Bronchial epithelial cell (primary cell): ENCODE measurements around the gene CD177. TPM values are rescaled to one million over a fixed set of nuclear protein-coding genes. Genes with fewer than 3 reads are reported as not detected.

ENCODE experiments used
- DNase-seq: peaks from one replicate; pipeline ENCODE4 v3.0.0-alpha.2; 2010; ENCODE audit warnings: low read depth
- FAIRE-seq: peaks from 2 replicates; lab custom pipeline; 2011; peaks lifted over from hg19 to GRCh38; lab: Jason Lieb, UNC
- H3K27me3 ChIP-seq: 2 replicates; pipeline ENCODE4 v1.5.1; 2011; ENCODE audit warnings: low read length; ENCODE audit not compliant: control insufficient read depth, insufficient read depth
- H3K36me3 ChIP-seq: 2 replicates; pipeline ENCODE4 v1.5.1; 2011; ENCODE audit warnings: low read length; ENCODE audit not compliant: control insufficient read depth, insufficient read depth
- H3K4me3 ChIP-seq: 2 replicates; pipeline ENCODE4 v1.5.1; 2011; ENCODE audit warnings: mild to moderate bottlenecking, low read depth, low read length, control low read depth
- CTCF ChIP-seq: IDR thresholded peaks from 2 replicates; pipeline ENCODE4 v1.5.1; 2011; ENCODE audit warnings: mild to moderate bottlenecking, moderate library complexity, low read length, control low read depth, inconsistent platforms; ENCODE audit not compliant: insufficient read depth, severe bottlenecking
- total RNA-seq: library from RNA; depleted of rRNA; stranded (reverse); fragments of >200 nt; gene quantifications from 2 replicates; pipeline ENCODE4 v1.2.1, GENCODE V29; 2014

Gene CD177
- total RNA-seq, 1 donor from 2014 or later, result 0.26 TPM

GRCh38 chr19:43310221-43310620 lies 43.3 kb upstream of the CD177 start:
- no peak for TF ChIP-seq CTCF
- Histone ChIP-seq H3K4me3 (no peak overlapping the region), H3K36me3 (no peaks in the 10 kb centered on the region), H3K27me3 (peaks cover 1% of the 10 kb centered on the region)
- DNase-seq (peak; percentile 50), FAIRE-seq (no peak)

DNA sequence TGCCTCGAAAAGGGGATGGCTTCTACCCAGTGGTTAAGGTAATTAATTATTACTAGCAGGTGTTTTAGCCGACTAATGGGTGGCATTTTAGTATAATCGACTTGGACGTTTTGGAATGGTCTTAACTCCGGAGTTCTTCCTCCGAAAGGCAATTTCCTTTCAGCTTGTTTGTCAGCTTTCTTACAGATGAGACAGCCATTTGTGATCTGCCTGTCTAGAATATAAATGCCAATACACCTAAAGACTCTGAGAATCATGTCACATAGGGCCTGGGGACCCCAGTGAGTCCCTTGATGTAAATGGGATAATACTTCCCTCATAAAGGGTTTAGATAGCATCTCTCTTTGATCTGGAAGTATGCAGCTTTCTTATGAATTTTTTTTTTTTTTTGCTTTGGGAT lies 42.2 kb upstream of the CD177 start:
- no peak for FAIRE-seq
- no peak for TF ChIP-seq CTCF

DNA sequence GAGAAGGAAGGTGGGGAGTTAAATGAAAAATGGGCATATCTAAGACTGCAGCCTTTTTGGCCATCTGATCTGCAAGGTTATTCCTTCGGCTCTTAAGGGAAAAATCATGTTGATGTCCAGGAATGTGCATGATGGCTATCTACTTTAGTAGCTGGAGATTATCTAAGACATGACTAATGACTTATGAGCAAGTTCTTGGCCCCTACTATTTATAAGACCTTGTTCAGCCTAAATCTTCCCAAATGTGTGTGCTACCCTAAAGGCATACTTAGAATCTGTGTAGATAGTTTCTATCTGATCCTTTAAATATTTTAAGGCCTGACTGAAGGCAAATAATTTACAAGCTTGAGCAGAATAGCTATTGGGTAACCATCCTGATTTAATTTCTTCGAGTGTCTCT lies 41.8 kb upstream of the CD177 start:
- DNase-seq, result no peak
- no peak for FAIRE-seq
- Histone ChIP-seq H3K27me3 (peaks cover 1% of the 10 kb centered on the region), H3K36me3 (no peaks in the 10 kb centered on the region), H3K4me3 (no peak overlapping the region)
- no peak for TF ChIP-seq CTCF

More for the DNA sequence above, 42.2 kb upstream of the CD177 start:
- Histone ChIP-seq H3K27me3 (peaks cover 1% of the 10 kb centered on the region), H3K4me3 (no peak overlapping the region), H3K36me3 (no peaks in the 10 kb centered on the region)
- DNase-seq, result no peak

DNA sequence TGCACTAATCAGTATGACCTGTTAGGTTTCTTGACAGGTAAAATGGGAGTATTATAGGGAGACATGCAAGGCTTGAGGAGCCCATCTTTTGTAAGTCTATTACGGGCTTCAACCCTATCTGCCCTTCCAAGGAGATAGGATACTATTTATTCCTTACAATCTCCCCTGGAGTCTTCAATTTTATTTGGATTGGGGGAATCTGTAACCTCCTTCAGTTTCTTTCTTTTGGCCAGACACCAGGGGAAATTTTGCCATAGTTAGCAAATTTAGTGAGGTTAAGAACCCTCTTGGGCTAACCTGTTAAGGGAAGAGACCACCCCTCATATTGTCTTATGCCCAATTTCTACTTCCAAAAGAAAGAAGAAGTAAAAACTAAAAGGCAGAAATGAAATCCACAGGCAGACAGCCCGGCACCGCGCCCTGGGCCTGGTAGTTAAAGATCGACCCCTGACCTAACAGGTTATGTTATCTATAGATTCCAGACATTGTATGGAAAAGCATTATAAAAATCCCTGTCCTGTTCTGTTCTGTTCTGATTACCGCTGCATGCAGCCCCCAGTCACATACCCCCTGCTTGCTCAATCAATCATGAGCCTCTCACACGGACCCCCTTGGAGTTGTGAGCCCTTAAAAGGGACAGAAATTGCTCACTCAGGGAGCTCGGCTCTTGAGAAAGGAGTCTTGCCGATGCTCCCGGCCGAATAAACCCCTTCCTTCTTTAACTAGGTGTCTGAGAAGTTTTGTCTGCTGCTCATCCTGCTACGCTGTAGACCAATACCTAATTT lies 39.6 kb upstream of the CD177 start:
- Histone ChIP-seq H3K27me3 (peaks cover 1% of the 10 kb centered on the region), H3K36me3 (no peaks in the 10 kb centered on the region), H3K4me3 (no peak overlapping the region)
- TF ChIP-seq CTCF, result no peak
- DNase-seq (no peak), FAIRE-seq (no peak)

DNA sequence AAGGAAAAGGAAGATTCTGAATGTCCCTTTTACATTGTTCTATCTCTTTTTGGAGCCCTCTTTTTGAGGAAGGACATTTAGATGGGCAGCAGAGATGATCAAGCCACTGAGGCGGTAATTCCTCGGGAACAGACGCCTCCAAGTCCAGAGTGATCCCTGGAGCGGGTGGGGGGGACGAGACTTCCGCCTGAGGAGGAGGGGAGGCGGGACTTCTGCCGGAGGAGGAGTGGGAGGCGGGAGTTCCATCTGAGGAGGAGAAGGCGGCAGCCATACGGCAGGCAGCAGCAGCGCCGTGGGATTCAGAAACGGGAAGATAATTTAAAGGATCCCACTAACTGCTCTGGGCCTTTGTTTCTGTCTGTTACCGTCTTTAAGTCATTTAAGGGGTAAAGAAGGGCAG lies 37.6 kb upstream of the CD177 start:
- FAIRE-seq, result no peak
- no peak overlapping the region for H3K4me3 ChIP-seq
- no peak for DNase-seq

More for the DNA sequence above, 37.6 kb upstream of the CD177 start:
- no peak for TF ChIP-seq CTCF
- Histone ChIP-seq H3K36me3 (no peaks in the 10 kb centered on the region), H3K27me3 (no peaks in the 10 kb centered on the region)
